ENCODE measurements around the gene CDH20.

GRCh38 chr18:61295153-61295552 is 38.1 kb upstream of the CDH20 start:
- TF ChIP-seq CTCF (IDR thresholded peaks at IDR 0.05 in 8 of 11, conservative IDR thresholded peaks at IDR 0.05 in 3 of 11) (no peak), POLR2AphosphoS5 (IDR thresholded peaks at IDR 0.05) (no peak)
